GM18951 (cell line): ENCODE measurements around the gene PIK3CA.

Experiments
- POLR2A ChIP-seq: IDR thresholded peaks from 4 replicates; pipeline ENCODE4 v1.6.1; 2011; ENCODE audit warnings: mild to moderate bottlenecking; ENCODE audit not compliant: insufficient read length, insufficient read depth; ENCODE audit errors: extremely low read depth
- in situ Hi-C: fragments of 300-500 bp; cut with MboI; formaldehyde crosslinking; loops from one replicate; pipeline ENCODE4 v1.12.0; 2022; ENCODE audit warnings: low sequenced_read_pairs, mixed read lengths, inconsistent platforms; ENCODE audit not compliant: unreplicated experiment

The PIK3CA gene

DNA sequence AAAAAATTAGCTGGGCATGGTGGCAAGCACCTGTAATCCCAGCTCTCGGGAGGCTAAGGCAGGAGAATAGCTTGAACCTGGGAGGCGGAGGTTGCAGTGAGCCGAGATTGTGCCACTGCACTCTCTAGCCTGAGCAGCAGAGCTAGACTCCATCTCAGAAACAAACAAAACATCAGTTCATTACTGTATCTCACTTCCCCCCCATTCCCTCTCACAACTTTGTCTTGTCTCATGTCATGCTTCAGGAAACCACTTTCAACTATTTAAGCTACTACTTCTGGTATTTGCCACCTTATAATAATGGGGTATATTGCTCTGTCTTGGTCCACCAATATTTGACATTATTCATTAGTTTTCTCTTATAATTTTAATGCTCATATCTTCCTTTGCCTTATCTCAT lies 26.2 kb downstream of the PIK3CA start:
- in situ Hi-C loops = no loop called here
- TF ChIP-seq POLR2A = no peak

GRCh38 chr3:179174898-179175297 lies 26.7 kb downstream of the PIK3CA start:
- in situ Hi-C loops = no loop called here
- no peak for TF ChIP-seq POLR2A

- in situ Hi-C loops = no loop called here
- TF ChIP-seq POLR2A = no peak
Observed at GRCh38 chr3:179175358-179175757, 27.2 kb downstream of the PIK3CA start.

GRCh38 chr3:179177611-179178010 lies 29.5 kb downstream of the PIK3CA start:
- TF ChIP-seq POLR2A = no peak
- in situ Hi-C loops = no loop called here

GRCh38 chr3:179179256-179179655 lies 31.1 kb downstream of the PIK3CA start:
- no peak for TF ChIP-seq POLR2A
- in situ Hi-C loops = no loop called here

DNA sequence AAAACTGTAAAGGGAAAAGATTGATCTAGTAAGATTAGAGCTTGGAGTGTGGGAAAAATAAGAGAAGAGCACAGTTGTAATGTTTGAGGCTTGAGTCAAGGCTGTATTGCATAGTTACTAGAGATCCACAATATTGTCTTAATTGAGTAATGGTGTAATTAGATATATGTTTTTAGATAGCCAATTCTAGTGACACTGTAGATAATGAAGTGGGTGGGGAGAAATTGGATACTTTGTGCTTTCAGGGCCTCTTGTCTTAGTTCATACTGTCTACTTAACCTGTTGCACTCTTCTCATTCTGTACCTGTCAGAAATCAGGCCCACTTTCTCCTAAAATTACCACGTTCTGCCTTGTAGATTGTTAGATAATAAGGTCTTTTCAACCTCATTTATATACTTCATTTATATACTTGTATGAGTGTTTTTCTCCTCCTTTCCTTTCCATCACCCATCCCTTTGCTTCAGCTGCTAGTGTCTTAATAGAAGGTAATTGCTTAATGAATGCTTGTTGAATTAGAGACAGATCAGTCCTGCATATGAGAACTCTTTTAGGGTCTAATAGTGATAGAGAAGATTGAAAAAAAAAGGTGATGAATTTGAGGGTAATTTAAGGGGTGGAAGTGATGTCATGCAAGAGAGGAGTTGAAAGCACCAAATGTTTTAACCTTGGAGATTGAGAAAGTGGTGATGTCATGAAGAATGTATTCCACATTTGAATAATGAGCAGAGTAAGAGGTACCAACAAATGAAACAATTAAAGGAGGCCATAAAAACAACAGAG lies 32.0 kb downstream of the PIK3CA start:
- TF ChIP-seq POLR2A = no peak

DNA sequence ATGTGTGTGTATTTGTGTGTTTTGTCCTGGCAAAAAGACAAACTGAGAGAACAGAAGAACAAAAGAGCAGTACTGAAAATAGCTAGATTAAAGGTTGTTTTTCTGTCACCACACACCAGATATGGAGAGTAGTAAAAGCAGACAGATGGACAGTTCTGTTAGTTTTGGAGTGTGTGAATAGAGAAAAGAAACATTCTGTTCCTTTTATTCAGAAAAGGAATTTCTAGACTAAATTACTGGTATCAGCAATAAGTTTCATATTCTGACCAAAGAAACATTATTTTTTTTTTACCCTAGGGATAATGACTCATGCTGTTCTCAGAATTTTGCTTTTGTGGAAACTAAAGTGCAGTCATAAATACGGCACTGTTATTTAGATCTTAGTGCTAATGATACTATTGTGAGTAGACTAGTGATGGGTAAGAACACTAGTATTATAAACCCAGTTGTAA lies 32.9 kb downstream of the PIK3CA start:
- in situ Hi-C loops = no loop called here
- no peak for TF ChIP-seq POLR2A

More for the DNA sequence above, 32.0 kb downstream of the PIK3CA start:
- in situ Hi-C loops = no loop called here

- no peak for TF ChIP-seq POLR2A
- in situ Hi-C loops = no loop called here
Observed at GRCh38 chr3:179181993-179182551, 33.9 kb downstream of the PIK3CA start.

DNA sequence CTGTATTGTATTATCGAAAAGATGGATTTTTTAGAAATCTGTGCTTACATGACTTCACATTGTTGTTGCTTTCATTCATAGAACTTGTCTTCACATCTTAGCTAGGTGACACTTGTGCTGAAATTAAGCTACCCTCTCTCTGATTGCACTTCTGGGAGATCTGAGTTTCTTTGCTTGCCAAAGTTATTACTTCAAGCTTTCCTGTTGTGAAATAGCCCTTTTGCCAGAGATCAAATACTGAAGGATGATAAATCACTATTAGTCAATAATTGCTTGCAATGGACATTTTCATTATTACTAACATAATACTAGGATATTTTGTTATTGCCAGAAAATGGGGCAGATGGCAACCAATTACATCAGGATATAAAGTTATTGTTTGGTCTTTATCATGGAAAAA lies 34.7 kb downstream of the PIK3CA start:
- in situ Hi-C loops = no loop called here
- TF ChIP-seq POLR2A = no peak

DNA sequence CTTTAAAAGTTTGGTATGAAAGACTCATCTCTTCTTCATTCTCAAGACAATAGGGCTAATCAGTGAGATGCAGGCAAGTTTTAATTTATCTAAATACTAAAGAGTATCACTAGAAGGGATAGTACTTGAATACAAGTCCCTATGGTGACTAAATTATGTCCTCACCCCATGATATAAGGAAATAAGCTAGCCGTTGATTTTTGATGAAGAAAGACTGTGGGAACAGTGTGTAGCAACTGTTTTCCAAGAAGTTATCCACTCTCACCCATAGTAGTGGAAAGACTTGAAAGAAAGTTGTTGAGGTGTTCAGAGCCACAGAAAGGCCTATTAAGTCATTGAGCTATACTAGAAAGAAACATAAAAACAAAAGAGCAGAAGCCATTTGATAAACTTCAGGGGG lies 36.7 kb downstream of the PIK3CA start:
- no peak for TF ChIP-seq POLR2A
- in situ Hi-C loops = no loop called here

- TF ChIP-seq POLR2A = no peak
- in situ Hi-C loops = no loop called here
Observed at GRCh38 chr3:179186426-179186825, 38.3 kb downstream of the PIK3CA start.

DNA sequence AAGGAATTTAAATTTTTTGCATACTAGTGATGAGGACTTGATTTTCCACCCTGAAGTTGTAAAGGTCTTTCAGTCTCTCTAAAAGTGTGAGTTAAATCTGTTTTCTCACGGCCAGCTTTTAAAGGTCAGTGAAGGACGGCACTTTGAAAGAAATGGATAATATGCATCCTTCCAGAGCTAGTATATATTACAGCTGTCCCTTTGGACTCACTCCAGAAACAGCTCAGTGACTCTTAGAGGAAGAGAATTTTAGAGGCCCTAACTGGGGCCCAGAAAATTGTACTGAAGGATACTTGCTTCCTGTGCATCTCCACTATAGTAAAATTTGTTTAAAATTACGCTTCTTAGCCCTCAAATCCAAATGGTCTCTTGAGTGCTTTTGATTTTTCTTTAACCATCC lies 41.6 kb downstream of the PIK3CA start:
- TF ChIP-seq POLR2A = no peak
- in situ Hi-C loops = no loop called here

DNA sequence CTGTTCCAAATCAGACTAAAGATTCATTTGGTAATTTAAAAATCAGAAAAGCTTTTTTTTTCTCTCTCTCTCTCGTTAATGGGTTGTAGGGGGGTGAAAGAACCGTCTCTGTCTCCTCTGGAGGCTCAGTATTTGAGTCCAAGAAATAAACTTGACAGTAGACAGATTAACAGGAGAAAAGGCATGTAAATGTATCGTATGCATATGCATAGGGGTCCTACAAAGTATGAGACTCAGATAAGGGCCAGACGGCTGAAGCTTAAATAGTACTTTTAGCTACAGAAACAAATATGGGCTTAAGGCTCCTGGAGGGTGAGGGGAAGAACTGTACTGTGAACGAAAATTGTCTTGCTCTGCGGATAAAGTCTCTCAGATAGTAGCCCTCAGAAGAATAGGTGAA lies 42.4 kb downstream of the PIK3CA start:
- in situ Hi-C loops = no loop called here

GRCh38 chr3:179192542-179192941 lies 44.4 kb downstream of the PIK3CA start:
- TF ChIP-seq POLR2A = no peak

More for the DNA sequence above, 42.4 kb downstream of the PIK3CA start:
- TF ChIP-seq POLR2A = no peak

More at GRCh38 chr3:179192542-179192941, 44.4 kb downstream of the PIK3CA start:
- in situ Hi-C loops = no loop called here
